Measurements from ENCODE around the gene LY6G6D. TPM values are rescaled to one million over a fixed set of nuclear protein-coding genes. Genes with fewer than 3 reads are reported as not detected.

The LY6G6D gene
- total RNA-seq, 1 experiment from 2014 or later = not detected

- H3K79me2 ChIP-seq (ENCODE audit: insufficient read depth, low read length) = no peaks in the 10 kb centered on the region
- H2BK15ac ChIP-seq (ENCODE audit: low read depth, low read length) = no peak overlapping the region
- Mint-ChIP-seq H3K27me3 (ENCODE audit: low read depth) (no peaks in the 10 kb centered on the region), H3K4me1 (peaks cover 5 to 10% of the 10 kb centered on the region in 2 experiments; a peak in 3 of 4 replicates), H3K4me3 (no peak overlapping the region), H3K36me3 (ENCODE audit: insufficient read depth in 1 of 3, low read depth in 3 of 3) (peaks cover 9 to 60% (median 45%) of the 10 kb centered on the region in 3 experiments; a peak in 6 of 7 replicates), H3K9me3 (no peaks in the 10 kb centered on the region), H3K27ac (no peak overlapping the region)
- no peak overlapping the region for H3K14ac ChIP-seq (ENCODE audit: insufficient read depth, low read length)
- no peaks in the 10 kb centered on the region for H3K4me1 ChIP-seq (ENCODE audit: insufficient read depth, low read length)
- no peak overlapping the region for H2AK5ac ChIP-seq (ENCODE audit: insufficient read length, low read length)
- WGBS (ENCODE audit: extremely low coverage, insufficient read length, low lambda C conversion rate) = no CpG with 5 or more reads among the region's 4 CpGs
- H3K4ac ChIP-seq (ENCODE audit: low read depth, low read length) = no peak overlapping the region
- no peak overlapping the region for H4K5ac ChIP-seq (ENCODE audit: insufficient read length, low read depth, low read length)
- H3T11ph ChIP-seq (ENCODE audit: low read length) = no peak overlapping the region
- no peak overlapping the region for H2BK20ac ChIP-seq (ENCODE audit: low read depth, low read length, poor library complexity, severe bottlenecking)
- H3K23ac ChIP-seq (ENCODE audit: insufficient read length, low read depth, low read length) = no peak overlapping the region
- no peak overlapping the region for H2BK120ac ChIP-seq (ENCODE audit: low read depth, low read length, poor library complexity, severe bottlenecking)
- no peak for DNase-seq
- H2BK12ac ChIP-seq (ENCODE audit: insufficient read length, low read depth, low read length) = no peak overlapping the region
- TF ChIP-seq CTCF (conservative IDR thresholded peaks at IDR 0.05) = no peak
- no peaks in the 10 kb centered on the region for H4K20me1 ChIP-seq (ENCODE audit: control insufficient read depth, insufficient read depth, insufficient read length)
- no peak overlapping the region for H3K56ac ChIP-seq (ENCODE audit: insufficient read length, low read depth, low read length)
- no peaks in the 10 kb centered on the region for H3K9me3 ChIP-seq (ENCODE audit: control insufficient read depth, low read depth, low read length)
- no peaks in the 10 kb centered on the region for H3K27me3 ChIP-seq (ENCODE audit: insufficient read depth, low read length)
- no peak overlapping the region for H2BK5ac ChIP-seq (ENCODE audit: insufficient read length, low read length)
- H3K18ac ChIP-seq (ENCODE audit: insufficient read length, low read depth, low read length) = no peak overlapping the region
- H3K79me1 ChIP-seq (ENCODE audit: insufficient read depth, low read depth, low read length, poor library complexity, severe bottlenecking) = no peaks in the 10 kb centered on the region
- H3K9ac ChIP-seq (ENCODE audit: extremely low read depth, insufficient read length, low read length) = no peak overlapping the region
- H3K23me2 ChIP-seq (ENCODE audit: insufficient read length, low read depth, low read length, poor library complexity, severe bottlenecking) = no peaks in the 10 kb centered on the region
- H4K8ac ChIP-seq (replicated peaks; ENCODE audit: insufficient read length, low read depth, low read length) = no peak overlapping the region
- H3K27ac ChIP-seq (ENCODE audit: insufficient read length, low read depth, low read length) = no peak overlapping the region
- no peak overlapping the region for H3K4me2 ChIP-seq (ENCODE audit: insufficient read depth, insufficient read length, low read length)
- H2AFZ ChIP-seq (ENCODE audit: low read length) = no peak overlapping the region
- no peak overlapping the region for H4K91ac ChIP-seq (ENCODE audit: insufficient read length, low read depth, low read length)
Observed at GRCh38 chr6:31692353-31692752, 22.8 kb upstream of the LY6G6D start.
